DND-41 (cell line): ENCODE data around the gene MEF2C.

ENCODE experiments used
- EZH2 ChIP-seq: IDR thresholded peaks from 3 replicates; pipeline ENCODE4 v1.6.1; 2012; ENCODE audit warnings: borderline replicate concordance, low read depth, mild to moderate bottlenecking, moderate library complexity, low read length, inconsistent platforms; ENCODE audit not compliant: severe bottlenecking
- TF ChIP-seq, protein P1 (sequence below): IDR thresholded peaks from 2 replicates; pipeline ENCODE4 v1.5.1; 2012; ENCODE audit warnings: borderline replicate concordance, low read length, moderate library complexity, mild to moderate bottlenecking; ENCODE audit not compliant: poor library complexity, severe bottlenecking; ENCODE audit errors: extremely low read depth

DNA sequence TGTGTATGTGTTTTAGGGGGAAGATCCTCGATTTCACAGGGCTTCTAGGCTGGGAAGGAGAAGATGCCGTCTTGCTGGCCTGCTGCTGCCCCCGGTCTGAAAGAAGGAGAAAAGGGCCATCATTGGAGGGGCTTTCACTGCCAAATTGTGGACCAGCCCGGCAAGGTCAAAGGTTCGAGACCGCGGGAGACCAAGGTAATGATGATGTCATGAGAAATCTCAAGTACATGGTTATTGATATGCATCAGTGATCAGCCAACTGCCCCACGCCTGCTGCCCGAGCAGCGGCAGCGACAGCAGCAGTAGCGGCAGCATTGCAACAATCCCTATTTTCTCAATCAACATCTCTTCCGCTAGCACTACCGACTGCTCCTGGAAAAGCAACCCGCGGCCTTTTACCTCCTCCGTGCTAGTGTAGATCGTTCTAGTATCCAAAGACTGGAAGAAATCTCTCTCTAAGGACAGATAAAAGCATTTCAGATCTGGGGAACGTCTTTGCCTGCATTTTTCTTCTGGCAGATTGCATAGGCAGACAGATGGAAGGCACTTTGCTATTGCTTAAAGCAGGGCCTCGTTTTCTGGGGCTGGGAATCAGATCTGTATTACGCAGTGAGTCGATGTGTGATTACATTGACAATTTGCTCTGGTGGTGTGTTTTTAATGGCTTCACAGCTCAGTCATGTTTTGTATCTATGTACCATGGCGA, 215.3 kb downstream of the MEF2C start:
- TF ChIP-seq, protein P1, sequence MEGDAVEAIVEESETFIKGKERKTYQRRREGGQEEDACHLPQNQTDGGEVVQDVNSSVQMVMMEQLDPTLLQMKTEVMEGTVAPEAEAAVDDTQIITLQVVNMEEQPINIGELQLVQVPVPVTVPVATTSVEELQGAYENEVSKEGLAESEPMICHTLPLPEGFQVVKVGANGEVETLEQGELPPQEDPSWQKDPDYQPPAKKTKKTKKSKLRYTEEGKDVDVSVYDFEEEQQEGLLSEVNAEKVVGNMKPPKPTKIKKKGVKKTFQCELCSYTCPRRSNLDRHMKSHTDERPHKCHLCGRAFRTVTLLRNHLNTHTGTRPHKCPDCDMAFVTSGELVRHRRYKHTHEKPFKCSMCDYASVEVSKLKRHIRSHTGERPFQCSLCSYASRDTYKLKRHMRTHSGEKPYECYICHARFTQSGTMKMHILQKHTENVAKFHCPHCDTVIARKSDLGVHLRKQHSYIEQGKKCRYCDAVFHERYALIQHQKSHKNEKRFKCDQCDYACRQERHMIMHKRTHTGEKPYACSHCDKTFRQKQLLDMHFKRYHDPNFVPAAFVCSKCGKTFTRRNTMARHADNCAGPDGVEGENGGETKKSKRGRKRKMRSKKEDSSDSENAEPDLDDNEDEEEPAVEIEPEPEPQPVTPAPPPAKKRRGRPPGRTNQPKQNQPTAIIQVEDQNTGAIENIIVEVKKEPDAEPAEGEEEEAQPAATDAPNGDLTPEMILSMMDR = no peak
- TF ChIP-seq EZH2 = no peak
